Measurements from ENCODE around the gene DAB2IP. TPM values are rescaled to one million over a fixed set of nuclear protein-coding genes. Genes with fewer than 3 reads are reported as not detected.

The DAB2IP gene
- total and polyA plus RNA-seq, 2 of the 4 experiments (the other 2 are of a cell fraction) = 5.6 to 17.2 TPM

GRCh38 chr9:121645853-121646807 is 5.3 kb upstream of the DAB2IP start:
- intact Hi-C loops (cut with micrococcal nuclease) = no loop called here
- Histone ChIP-seq H3K9me1 (ENCODE audit: insufficient read depth, low read length) (peaks cover 3% of the 10 kb centered on the region; the same call in 1 of the 2 replicates), H3K4me2 (ENCODE audit: low read depth, low read length) (no peak overlapping the region), H3K4me1 (ENCODE audit: control insufficient read depth, insufficient read depth, low read length) (peaks cover 8% of the 10 kb centered on the region; the same call in 1 of the 2 replicates), H3K36me3 (ENCODE audit: control insufficient read depth, insufficient read depth, low read length) (no peaks in the 10 kb centered on the region), H2BK5ac (ENCODE audit: low read depth, low read length, poor library complexity, severe bottlenecking) (no peak overlapping the region), H2AK9ac (replicated peaks; ENCODE audit: low read depth, low read length, poor library complexity) (no peak overlapping the region), H4K5ac (ENCODE audit: low read depth, low read length) (no peak overlapping the region), H3K4me3 (ENCODE audit: insufficient read depth, low read depth, low read length) (no peak overlapping the region), H2BK15ac (ENCODE audit: low read depth, low read length) (no peak overlapping the region), H3K79me1 (ENCODE audit: low read depth in 1 of 2, low read length in 2 of 2) (0 out of 4 replicates have a peak, but pooled peaks cover 0 to 5% of the 10 kb centered on the region in 2 experiments), H3K4ac (ENCODE audit: low read depth, low read length) (no peak overlapping the region), H3K56ac (ENCODE audit: extremely low read depth, insufficient read depth, low read length) (no peak overlapping the region), H3K27ac (ENCODE audit: insufficient read depth, low read length) (no peak overlapping the region), H3K9me3 (ENCODE audit: control insufficient read depth, insufficient read depth, low read length) (no peaks in the 10 kb centered on the region), H2BK120ac (ENCODE audit: low read depth, low read length) (no peak overlapping the region), H3K14ac (replicated peaks; ENCODE audit: low read depth, low read length) (no peak overlapping the region), H2AFZ (replicated peaks; ENCODE audit: low read length, poor library complexity) (no peak overlapping the region), H3K27me3 (ENCODE audit: control insufficient read depth, insufficient read depth, low read length) (peaks cover 1% of the 10 kb centered on the region; the same call in 1 of the 2 replicates), H3K23ac (ENCODE audit: low read depth, low read length) (no peak overlapping the region), H3K18ac (ENCODE audit: low read depth, low read length) (no peak overlapping the region), H4K91ac (ENCODE audit: insufficient read depth, low read depth, low read length) (no peak overlapping the region), H2BK20ac (ENCODE audit: low read depth, low read length) (no peak overlapping the region), H4K8ac (ENCODE audit: low read depth in 2 of 2, low read length in 2 of 2) (no peak overlapping the region), H3K9ac (ENCODE audit: low read depth, low read length) (no peak overlapping the region), H4K20me1 (ENCODE audit: insufficient read depth, low read length) (peaks cover 16% of the 10 kb centered on the region), H2AK5ac (ENCODE audit: low read depth, low read length) (no peak overlapping the region)
- TF ChIP-seq CEBPB (IDR thresholded peaks at IDR 0.05; ENCODE audit: low read depth, low read length) (no peak), MAZ (IDR thresholded peaks at IDR 0.05; ENCODE audit: borderline replicate concordance, low read depth, low read length) (no peak), USF2 (IDR thresholded peaks at IDR 0.05; ENCODE audit: low read depth, low read length) (no peak), POLR2A (IDR thresholded peaks at IDR 0.05; ENCODE audit: low read depth, low read length) (no peak), CTCF (conservative IDR thresholded peaks at IDR 0.05; ENCODE audit: low read depth, low read length) (no peak), ELK1 (IDR thresholded peaks at IDR 0.05; ENCODE audit: borderline replicate concordance, low read depth, low read length) (no peak), RCOR1 (IDR thresholded peaks at IDR 0.05; ENCODE audit: insufficient replicate concordance, low read length) (no peak), BHLHE40 (IDR thresholded peaks at IDR 0.05; ENCODE audit: low read depth, low read length) (no peak)
- POLR2A ChIA-PET (ENCODE audit: unreplicated experiment) = no interaction called here
- CTCF ChIA-PET = no interaction called here
- ATAC-seq (ENCODE audit: low read depth) (no peak), DNase-seq (no peak)
- dilution Hi-C loops (cut with HindIII; ENCODE audit: low sequenced_read_pairs, unreplicated experiment) = no loop called here
- BruUV-seq (replicated peaks) = no TSS peak
- in situ Hi-C loops (cut with MboI; ENCODE audit: low sequenced_read_pairs) = no loop called here
- WGBS, 2 experiments (ENCODE audit: extremely low coverage in 2 of 2, insufficient read length in 1 of 2) = 75% methylated on average over 8 of the region's 22 CpGs; no CpG with 5 or more reads in 1 of the 2 experiments
